Calu3 (cell line): ENCODE data around the gene BEST1. TPM values are rescaled to one million over a fixed set of nuclear protein-coding genes. Genes with fewer than 3 reads are reported as not detected.

ENCODE experiments used
- BruUV-seq: library from RNA; stranded (reverse); fragments of 400-500 nt; replicated peaks from 2 replicates; lab custom pipeline; 2021; lab: Mats Ljungman, UMichigan
- CTCF ChIA-PET: fragments of 300-600 bp; sonication (Branson Sonifier 250); formaldehyde crosslinking; loops from one replicate; lab custom pipeline; 2022; ENCODE audit warnings: antibody characterized with exemption; lab: Charles Lee
- DNase-seq: peaks from one replicate; pipeline ENCODE4 v3.0.0; 2022
- H3K27ac Mint-ChIP-seq: one replicate; pipeline ENCODE4 v1.8.0; 2022; ENCODE audit warnings: mixed read lengths; ENCODE audit not compliant: unreplicated experiment
- H3K27me3 Mint-ChIP-seq: one replicate; pipeline ENCODE4 v1.8.0; 2022; ENCODE audit warnings: mixed read lengths; ENCODE audit not compliant: unreplicated experiment
- H3K36me3 Mint-ChIP-seq: one replicate; pipeline ENCODE4 v1.8.0; 2022; ENCODE audit warnings: mild to moderate bottlenecking, moderate library complexity, mixed read lengths; ENCODE audit not compliant: insufficient read depth, unreplicated experiment
- H3K4me1 Mint-ChIP-seq: one replicate; pipeline ENCODE4 v1.8.0; 2022; ENCODE audit warnings: mild to moderate bottlenecking, low read depth, mixed read lengths; ENCODE audit not compliant: unreplicated experiment
- H3K4me3 Mint-ChIP-seq: one replicate; pipeline ENCODE4 v1.8.0; 2022; ENCODE audit warnings: mild to moderate bottlenecking, low read depth, moderate library complexity, mixed read lengths; ENCODE audit not compliant: unreplicated experiment
- H3K9me3 Mint-ChIP-seq: one replicate; pipeline ENCODE4 v1.8.0; 2022; ENCODE audit warnings: low read depth, mixed read lengths; ENCODE audit not compliant: unreplicated experiment
- CTCF ChIP-seq: fragments of 200-600 bp; IDR thresholded peaks from one replicate; pipeline ENCODE4 v1.8.0; 2022; ENCODE audit warnings: antibody characterized with exemption; ENCODE audit not compliant: unreplicated experiment
- intact Hi-C: fragments of 100-400 bp; cut with micrococcal nuclease; formaldehyde crosslinking; loops from one replicate; pipeline ENCODE4 v1.10.0; 2022; ENCODE audit not compliant: unreplicated experiment
- total RNA-seq: library from RNA; stranded (reverse); gene quantifications from 2 replicates; pipeline ENCODE4 v1.2.3, GENCODE V29; 2022

BEST1 gene
- total RNA-seq, 1 experiment from 2014 or later = 1.1 TPM

- Mint-ChIP-seq H3K27ac (no peak overlapping the region), H3K9me3 (no peaks in the 10 kb centered on the region), H3K4me3 (no peak overlapping the region), H3K4me1 (peaks cover 8% of the 10 kb centered on the region), H3K27me3 (peaks cover 98% of the 10 kb centered on the region), H3K36me3 (peaks cover 11% of the 10 kb centered on the region)
- no peak for TF ChIP-seq CTCF
- BruUV-seq = no TSS peak
- intact Hi-C loops = no loop called here
- DNase-seq = no peak
- CTCF ChIA-PET = no interaction called here
Observed at GRCh38 chr11:61919705-61920631, 30.2 kb upstream of the BEST1 start.

GRCh38 chr11:61921446-61921845 is 28.7 kb upstream of the BEST1 start:
- Mint-ChIP-seq H3K27ac (no peak overlapping the region), H3K4me3 (no peak overlapping the region), H3K36me3 (peaks cover 11% of the 10 kb centered on the region), H3K27me3 (peaks cover 98% of the 10 kb centered on the region), H3K9me3 (no peaks in the 10 kb centered on the region), H3K4me1 (peaks cover 8% of the 10 kb centered on the region)
- no peak for DNase-seq
- CTCF ChIA-PET = no interaction called here
- no TSS peak for BruUV-seq
- intact Hi-C loops = no loop called here
- no peak for TF ChIP-seq CTCF

GRCh38 chr11:61922539-61922938 is 27.6 kb upstream of the BEST1 start:
- H3K36me3 Mint-ChIP-seq = peaks cover 10% of the 10 kb centered on the region
- no peak overlapping the region for H3K27ac Mint-ChIP-seq
- BruUV-seq = no TSS peak
- no peak overlapping the region for H3K4me3 Mint-ChIP-seq
- TF ChIP-seq CTCF = no peak
- CTCF ChIA-PET = no interaction called here
- peaks cover 8% of the 10 kb centered on the region for H3K4me1 Mint-ChIP-seq
- no peak for DNase-seq
- peaks cover 98% of the 10 kb centered on the region for H3K27me3 Mint-ChIP-seq
- no peaks in the 10 kb centered on the region for H3K9me3 Mint-ChIP-seq
- intact Hi-C loops = no loop called here

GRCh38 chr11:61923166-61924063 is 26.7 kb upstream of the BEST1 start:
- DNase-seq = no peak
- peaks cover 8% of the 10 kb centered on the region for H3K4me1 Mint-ChIP-seq
- peaks cover under 1% of the 10 kb centered on the region for H3K36me3 Mint-ChIP-seq
- no peak overlapping the region for H3K4me3 Mint-ChIP-seq
- H3K9me3 Mint-ChIP-seq = no peaks in the 10 kb centered on the region
- peaks cover 96% of the 10 kb centered on the region for H3K27me3 Mint-ChIP-seq
- BruUV-seq = no TSS peak
- TF ChIP-seq CTCF = no peak
- intact Hi-C loops = no loop called here
- H3K27ac Mint-ChIP-seq = no peak overlapping the region
- CTCF ChIA-PET = no interaction called here
